IMR-90 (cell line): Measurements from ENCODE around the gene HTR5A. TPM values are rescaled to one million over a fixed set of nuclear protein-coding genes. Genes with fewer than 3 reads are reported as not detected.

ENCODE experiments used
- ATAC-seq: fragments of 200-7000 bp; cut with Tn5 transposase; 2 replicates; pipeline ENCODE4 v1.9.1; 2020; ENCODE audit warnings: low read depth, mild to moderate bottlenecking, moderate library complexity
- BruUV-seq: library from RNA; stranded (reverse); fragments of 400-500 nt; replicated peaks from 2 replicates; lab custom pipeline; 2021; lab: Mats Ljungman, UMichigan
- CTCF ChIA-PET: fragments of 300-600 bp; formaldehyde crosslinking; extraction: SDS; loops from one replicate; lab custom pipeline; 2021; ENCODE audit warnings: antibody characterized with exemption; lab: Yijun Ruan, JAX
- POLR2A ChIA-PET: fragments of 300-600 bp; sonication (Branson Sonifier 250); formaldehyde crosslinking; loops from one replicate; lab custom pipeline; 2022; ENCODE audit warnings: antibody characterized with exemption; ENCODE audit not compliant: unreplicated experiment; lab: Charles Lee
- DNase-seq: peaks from one replicate; pipeline ENCODE4 v3.0.0; 2013
- H2AFZ ChIP-seq: replicated peaks from 2 replicates; pipeline ENCODE3; 2013; ENCODE audit warnings: low read length, mild to moderate bottlenecking; ENCODE audit not compliant: poor library complexity
- H2AK5ac ChIP-seq: 2 replicates; pipeline ENCODE4 v1.6.1; 2013; ENCODE audit warnings: low read depth, low read length, inconsistent platforms
- H2AK9ac ChIP-seq: replicated peaks from 2 replicates; pipeline ENCODE3; 2013; ENCODE audit warnings: mild to moderate bottlenecking, low read depth, low read length, moderate library complexity; ENCODE audit not compliant: poor library complexity
- H2BK120ac ChIP-seq: 2 replicates; pipeline ENCODE4 v1.6.1; 2013; ENCODE audit warnings: low read depth, low read length, inconsistent platforms
- H2BK15ac ChIP-seq: 3 replicates; pipeline ENCODE4 v1.6.1; 2013; ENCODE audit warnings: low read depth, low read length, inconsistent platforms
- H2BK20ac ChIP-seq: 2 replicates; pipeline ENCODE4 v1.6.1; 2013; ENCODE audit warnings: low read depth, mild to moderate bottlenecking, inconsistent platforms, low read length, moderate library complexity
- H2BK5ac ChIP-seq: 2 replicates; pipeline ENCODE4 v1.6.1; 2013; ENCODE audit warnings: mild to moderate bottlenecking, low read depth, low read length, inconsistent platforms; ENCODE audit not compliant: poor library complexity, severe bottlenecking
- H3K14ac ChIP-seq: replicated peaks from 2 replicates; pipeline ENCODE4 v1.6.1; 2013; ENCODE audit warnings: low read depth, low read length, inconsistent platforms
- H3K18ac ChIP-seq: 2 replicates; pipeline ENCODE4 v1.6.1; 2013; ENCODE audit warnings: low read depth, low read length, control low read depth
- H3K23ac ChIP-seq: 2 replicates; pipeline ENCODE4 v1.6.1; 2013; ENCODE audit warnings: low read depth, low read length, inconsistent platforms
- H3K27ac ChIP-seq: 2 replicates; pipeline ENCODE4 v1.5.1; 2013; ENCODE audit warnings: mild to moderate bottlenecking, control low read depth, low read length; ENCODE audit not compliant: insufficient read depth
- H3K27me3 ChIP-seq: 2 replicates; pipeline ENCODE4 v1.6.1; 2013; ENCODE audit warnings: low read length; ENCODE audit not compliant: control insufficient read depth, insufficient read depth
- H3K36me3 ChIP-seq: 2 replicates; pipeline ENCODE4 v1.6.1; 2013; ENCODE audit warnings: low read length, mixed read lengths; ENCODE audit not compliant: control insufficient read depth, insufficient read depth
- H3K4ac ChIP-seq: 2 replicates; pipeline ENCODE4 v1.6.1; 2013; ENCODE audit warnings: low read depth, low read length, inconsistent platforms
- H3K4me1 ChIP-seq: 2 replicates; pipeline ENCODE4 v1.6.1; 2013; ENCODE audit warnings: low read length, mixed read lengths; ENCODE audit not compliant: control insufficient read depth, insufficient read depth
- H3K4me2 ChIP-seq: 2 replicates; pipeline ENCODE4 v1.6.1; 2013; ENCODE audit warnings: low read depth, mild to moderate bottlenecking, control low read depth, low read length, moderate library complexity
- H3K4me3 ChIP-seq: 2 replicates; pipeline ENCODE4 v1.5.1; 2013; ENCODE audit warnings: low read depth, mild to moderate bottlenecking, control low read depth, low read length, moderate library complexity; ENCODE audit not compliant: insufficient read depth
- H3K56ac ChIP-seq: 2 replicates; pipeline ENCODE4 v1.6.1; 2013; ENCODE audit warnings: low read length, inconsistent platforms; ENCODE audit not compliant: insufficient read depth; ENCODE audit errors: extremely low read depth
- H3K79me1 ChIP-seq, 2 experiments: 2 replicates each; pipeline ENCODE4 v1.6.1; 2013; ENCODE audit warnings: low read length in 2 of 2, inconsistent platforms in 1 of 2, low read depth in 1 of 2
- H3K9ac ChIP-seq: 2 replicates; pipeline ENCODE4 v1.6.1; 2013; ENCODE audit warnings: low read depth, low read length, control low read depth
- H3K9me1 ChIP-seq: 2 replicates; pipeline ENCODE4 v1.6.1; 2013; ENCODE audit warnings: low read length, inconsistent platforms; ENCODE audit not compliant: insufficient read depth
- H3K9me3 ChIP-seq: 2 replicates; pipeline ENCODE4 v1.6.1; 2013; ENCODE audit warnings: low read length; ENCODE audit not compliant: control insufficient read depth, insufficient read depth
- H4K20me1 ChIP-seq: 2 replicates; pipeline ENCODE4 v1.6.1; 2013; ENCODE audit warnings: low read length, inconsistent platforms; ENCODE audit not compliant: insufficient read depth
- H4K5ac ChIP-seq: 2 replicates; pipeline ENCODE4 v1.6.1; 2013; ENCODE audit warnings: mild to moderate bottlenecking, low read depth, low read length, control low read depth
- H4K8ac ChIP-seq, 2 experiments: 2 replicates each; pipeline ENCODE4 v1.6.1; 2013; ENCODE audit warnings: low read depth in 2 of 2, low read length in 2 of 2, control low read depth in 1 of 2, inconsistent platforms in 1 of 2
- H4K91ac ChIP-seq: 2 replicates; pipeline ENCODE4 v1.6.1; 2013; ENCODE audit warnings: low read depth, low read length, inconsistent platforms; ENCODE audit not compliant: insufficient read depth
- BHLHE40 ChIP-seq: fragments of 150-350 bp; IDR thresholded peaks from 2 replicates; pipeline ENCODE4 v1.6.1; 2016; ENCODE audit warnings: mild to moderate bottlenecking, low read depth, low read length
- CEBPB ChIP-seq: IDR thresholded peaks from 2 replicates; pipeline ENCODE4 v1.6.1; 2012; ENCODE audit warnings: low read depth, low read length, improper control_type of control experiment
- CHD1 ChIP-seq: IDR thresholded peaks from 2 replicates; pipeline ENCODE4 v1.6.1; 2012; ENCODE audit warnings: low read depth, low read length, improper control_type of control experiment
- FOS ChIP-seq: fragments of 150-350 bp; IDR thresholded peaks from 2 replicates; pipeline ENCODE4 v1.6.1; 2016; ENCODE audit warnings: low read depth, low read length
- MAFK ChIP-seq: IDR thresholded peaks from 2 replicates; pipeline ENCODE4 v1.6.1; 2012; ENCODE audit warnings: low read depth, low read length, improper control_type of control experiment
- MAZ ChIP-seq: IDR thresholded peaks from 2 replicates; pipeline ENCODE4 v1.6.1; 2012; ENCODE audit warnings: low read depth, mild to moderate bottlenecking, low read length, improper control_type of control experiment, moderate library complexity, borderline replicate concordance
- RAD21 ChIP-seq: IDR thresholded peaks from 2 replicates; pipeline ENCODE4 v1.6.1; 2012; ENCODE audit warnings: low read length, improper control_type of control experiment
- RCOR1 ChIP-seq: IDR thresholded peaks from 2 replicates; pipeline ENCODE4 v1.6.1; 2012; ENCODE audit warnings: mild to moderate bottlenecking, low read length, improper control_type of control experiment; ENCODE audit not compliant: insufficient replicate concordance
- SMC3 ChIP-seq: fragments of 150-350 bp; IDR thresholded peaks from 2 replicates; pipeline ENCODE4 v1.6.1; 2016; ENCODE audit warnings: low read depth, mild to moderate bottlenecking, antibody characterized with exemption, low read length, moderate library complexity
- WGBS, 2 experiments: methylation state at CpG; one replicate each; pipeline versions ENCODE4 v1.1.5 to v1.1.7; 2013; ENCODE audit warnings: missing lambda C conversion rate in 2 of 2; ENCODE audit not compliant: insufficient read length in 1 of 2; ENCODE audit errors: extremely low coverage in 2 of 2; 5-methylcytosine and 5-hydroxymethylcytosine counted together
- dilution Hi-C: fragments of 300-500 bp; cut with HindIII; formaldehyde crosslinking; loops from one replicate; pipeline ENCODE4 v1.14.3; 2018; ENCODE audit warnings: low sequenced_read_pairs; ENCODE audit not compliant: unreplicated experiment
- in situ Hi-C: fragments of 300-500 bp; cut with MboI; formaldehyde crosslinking; loops from 3 replicates; pipeline ENCODE4 v1.14.3; 2019; ENCODE audit warnings: low sequenced_read_pairs, inconsistent platforms, mixed read lengths
- intact Hi-C: fragments of 100-400 bp; cut with micrococcal nuclease; formaldehyde crosslinking; loops from 2 replicates; pipeline ENCODE4 v1.10.0; 2022
- polyA plus RNA-seq, 3 experiments: library from polyadenylated mRNA; depleted of rRNA; stranded (reverse); fragments of >200 nt; gene quantifications; 2 replicates each; pipeline ENCODE4 v1.2.3, GENCODE V29; 2012; ENCODE audit warnings: low replicate concordance in 1 of 3
- total RNA-seq: library from RNA; depleted of rRNA; stranded (reverse); fragments of >200 nt; gene quantifications from 2 replicates; pipeline ENCODE4 v1.2.3, GENCODE V29; 2012
- TF ChIP-seq, protein P1 (sequence below): fragments of 150-350 bp; IDR thresholded peaks from 2 replicates; pipeline ENCODE4 v1.6.1; 2016; ENCODE audit warnings: low read depth, mild to moderate bottlenecking, low read length, moderate library complexity, borderline replicate concordance
- TF ChIP-seq, protein P2 (sequence below): conservative IDR thresholded peaks from 2 replicates; pipeline ENCODE4 v1.5.1; 2012; ENCODE audit warnings: mild to moderate bottlenecking, low read depth, low read length, improper control_type of control experiment

Gene HTR5A
- total and polyA plus RNA-seq, 2 of the 4 experiments (the other 2 are of a cell fraction), result not detected

DNA sequence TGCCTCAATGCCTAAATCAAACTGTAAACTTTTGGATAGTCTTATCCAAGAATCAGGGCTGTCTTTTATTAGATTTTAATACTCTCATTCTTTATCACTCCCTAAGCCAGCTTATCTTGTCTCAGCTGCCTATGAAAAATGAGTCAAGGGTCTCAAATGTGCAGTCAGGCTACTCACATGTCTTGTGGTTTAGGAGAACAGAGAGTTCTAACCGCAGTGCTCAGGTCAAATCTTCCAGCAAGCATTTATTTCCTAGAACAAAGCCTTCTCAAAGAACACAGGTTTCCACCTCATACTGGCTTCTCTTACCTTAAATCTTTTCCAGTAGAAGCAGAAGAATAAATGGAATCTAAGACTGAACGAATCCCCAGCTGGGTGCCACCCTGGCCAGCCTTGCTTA is 23.5 kb downstream of the HTR5A start:
- H2AK5ac ChIP-seq, result no peak overlapping the region
- WGBS, 2 experiments, result 60% methylated on average over 1 of the region's 2 CpGs; no CpG with 5 or more reads in 1 of the 2 experiments

More for the DNA sequence above, 23.5 kb downstream of the HTR5A start:
- Histone ChIP-seq H3K4me1 (no peaks in the 10 kb centered on the region), H3K56ac (no peak overlapping the region), H3K9me3 (peaks cover 2% of the 10 kb centered on the region; the same call in 1 of the 2 replicates), H2BK15ac (no peak overlapping the region), H2BK20ac (no peak overlapping the region), H3K27ac (no peak overlapping the region), H3K9ac (no peak overlapping the region), H2AK9ac (no peak overlapping the region), H2BK120ac (no peak overlapping the region), H4K8ac (no peak overlapping the region), H3K4me2 (no peak overlapping the region), H4K91ac (no peak overlapping the region), H4K20me1 (no peaks in the 10 kb centered on the region), H2BK5ac (no peak overlapping the region), H3K79me1 (no peaks in the 10 kb centered on the region), H3K27me3 (no peaks in the 10 kb centered on the region), H3K9me1 (no peaks in the 10 kb centered on the region), H3K23ac (no peak overlapping the region), H4K5ac (no peak overlapping the region), H3K14ac (no peak overlapping the region), H3K4ac (no peak overlapping the region), H2AFZ (no peak overlapping the region), H3K18ac (no peak overlapping the region), H3K36me3 (no peaks in the 10 kb centered on the region), H3K4me3 (no peak overlapping the region)
- no TSS peak for BruUV-seq
- TF ChIP-seq CEBPB (no peak), RAD21 (no peak), CHD1 (no peak), SMC3 (no peak), MAFK (no peak), RCOR1 (no peak), MAZ (no peak), FOS (no peak), BHLHE40 (no peak)
- TF ChIP-seq, protein P1, sequence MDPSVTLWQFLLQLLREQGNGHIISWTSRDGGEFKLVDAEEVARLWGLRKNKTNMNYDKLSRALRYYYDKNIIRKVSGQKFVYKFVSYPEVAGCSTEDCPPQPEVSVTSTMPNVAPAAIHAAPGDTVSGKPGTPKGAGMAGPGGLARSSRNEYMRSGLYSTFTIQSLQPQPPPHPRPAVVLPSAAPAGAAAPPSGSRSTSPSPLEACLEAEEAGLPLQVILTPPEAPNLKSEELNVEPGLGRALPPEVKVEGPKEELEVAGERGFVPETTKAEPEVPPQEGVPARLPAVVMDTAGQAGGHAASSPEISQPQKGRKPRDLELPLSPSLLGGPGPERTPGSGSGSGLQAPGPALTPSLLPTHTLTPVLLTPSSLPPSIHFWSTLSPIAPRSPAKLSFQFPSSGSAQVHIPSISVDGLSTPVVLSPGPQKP, result no peak
- TF ChIP-seq, protein P2, sequence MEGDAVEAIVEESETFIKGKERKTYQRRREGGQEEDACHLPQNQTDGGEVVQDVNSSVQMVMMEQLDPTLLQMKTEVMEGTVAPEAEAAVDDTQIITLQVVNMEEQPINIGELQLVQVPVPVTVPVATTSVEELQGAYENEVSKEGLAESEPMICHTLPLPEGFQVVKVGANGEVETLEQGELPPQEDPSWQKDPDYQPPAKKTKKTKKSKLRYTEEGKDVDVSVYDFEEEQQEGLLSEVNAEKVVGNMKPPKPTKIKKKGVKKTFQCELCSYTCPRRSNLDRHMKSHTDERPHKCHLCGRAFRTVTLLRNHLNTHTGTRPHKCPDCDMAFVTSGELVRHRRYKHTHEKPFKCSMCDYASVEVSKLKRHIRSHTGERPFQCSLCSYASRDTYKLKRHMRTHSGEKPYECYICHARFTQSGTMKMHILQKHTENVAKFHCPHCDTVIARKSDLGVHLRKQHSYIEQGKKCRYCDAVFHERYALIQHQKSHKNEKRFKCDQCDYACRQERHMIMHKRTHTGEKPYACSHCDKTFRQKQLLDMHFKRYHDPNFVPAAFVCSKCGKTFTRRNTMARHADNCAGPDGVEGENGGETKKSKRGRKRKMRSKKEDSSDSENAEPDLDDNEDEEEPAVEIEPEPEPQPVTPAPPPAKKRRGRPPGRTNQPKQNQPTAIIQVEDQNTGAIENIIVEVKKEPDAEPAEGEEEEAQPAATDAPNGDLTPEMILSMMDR, result no peak
- in situ Hi-C loops, result no loop called here
- ATAC-seq, result no peak
- no peak for DNase-seq
- CTCF ChIA-PET, result no interaction called here
- POLR2A ChIA-PET, result no interaction called here
- dilution Hi-C loops, result no loop called here
- intact Hi-C loops, result no loop called here
